ENCODE data around the gene SDCBP2. TPM values are rescaled to one million over a fixed set of nuclear protein-coding genes. Genes with fewer than 3 reads are reported as not detected.
A peak's percentile ranks its signal among the peaks of the same experiment; 100 is the strongest.

The SDCBP2 gene
- total and polyA plus RNA-seq, 12 donors, result 0.43 to 7.6 (median 2.9) TPM

GRCh38 chr20:1294497-1294896 is 34.4 kb downstream of the SDCBP2 start:
- intact Hi-C loops (cut with DNase I), result no loop called here
- no peak for TF ChIP-seq POLR2A (IDR thresholded peaks at IDR 0.05)
- no peak for TF ChIP-seq CTCF (IDR thresholded peaks at IDR 0.05)
- DNase-seq, result no peak

GRCh38 chr20:1293641-1294379 is 35.1 kb downstream of the SDCBP2 start:
- no peak for TF ChIP-seq CTCF (IDR thresholded peaks at IDR 0.05)
- no peak for TF ChIP-seq POLR2A (IDR thresholded peaks at IDR 0.05)
- DNase-seq, result no peak
- intact Hi-C loops (cut with DNase I), result no loop called here
- H3K4me3 ChIP-seq, result no peak overlapping the region
- no peak overlapping the region for H3K27ac ChIP-seq
- H3K4me1 ChIP-seq (replicated peaks in 1 of 2), result peaks cover 0 to 11% of the 10 kb centered on the region in 2 donors
- H3K9me3 ChIP-seq (replicated peaks in 1 of 3), result no peaks in the 10 kb centered on the region
- no peaks in the 10 kb centered on the region for H3K27me3 ChIP-seq
- 83 to 88% (median 85%) methylated on average over 5 to 6 of the region's 6 CpGs for WGBS, 4 donors
- H3K36me3 ChIP-seq (replicated peaks in 1 of 2), result no peaks in the 10 kb centered on the region

More at GRCh38 chr20:1294497-1294896, 34.4 kb downstream of the SDCBP2 start:
- Histone ChIP-seq H3K9me3 (replicated peaks in 1 of 3) (no peaks in the 10 kb centered on the region), H3K27ac (no peak overlapping the region), H3K4me1 (replicated peaks in 1 of 2) (peaks cover 0 to 11% of the 10 kb centered on the region in 2 donors), H3K4me3 (no peak overlapping the region), H3K27me3 (no peaks in the 10 kb centered on the region), H3K36me3 (replicated peaks in 1 of 2) (no peaks in the 10 kb centered on the region)
- WGBS, 4 donors, result 86 to 100% (median 95%) methylated on average over 5 to 8 of the region's 8 CpGs; no CpG with 5 or more reads in 1 of the 4 donors

- no peaks in the 10 kb centered on the region for H3K9me3 ChIP-seq (replicated peaks in 1 of 3)
- H3K27ac ChIP-seq, result no peak overlapping the region
- no peak for DNase-seq
- no peak overlapping the region for H3K4me3 ChIP-seq
- H3K36me3 ChIP-seq (replicated peaks in 1 of 2), result no peaks in the 10 kb centered on the region
- intact Hi-C loops (cut with DNase I), result no loop called here
- peaks cover 0 to 11% of the 10 kb centered on the region in 2 donors for H3K4me1 ChIP-seq (replicated peaks in 1 of 2)
- no peak for TF ChIP-seq POLR2A (IDR thresholded peaks at IDR 0.05)
- TF ChIP-seq CTCF (IDR thresholded peaks at IDR 0.05), result no peak
- no peaks in the 10 kb centered on the region for H3K27me3 ChIP-seq
- 82 to 100% (median 93%) methylated on average over 1 of the region's 1 CpG for WGBS, 4 donors
Observed at GRCh38 chr20:1292620-1293019, 36.3 kb downstream of the SDCBP2 start.

GRCh38 chr20:1291191-1291741 is 37.7 kb downstream of the SDCBP2 start:
- peak overlapping the region in 1 of 5 donors; percentile 9 for H3K27ac ChIP-seq
- no peaks in the 10 kb centered on the region for H3K9me3 ChIP-seq (replicated peaks in 1 of 3)
- no peak overlapping the region for H3K4me3 ChIP-seq
- 63 to 67% (median 64%) methylated on average over 5 of the region's 5 CpGs for whole genome bisulfite sequencing, 4 donors
- no peaks in the 10 kb centered on the region for H3K27me3 ChIP-seq
- peak in 1 of 7 donors; percentile 75 for DNase-seq
- intact Hi-C loops (cut with DNase I), result no loop called here
- no peak for TF ChIP-seq POLR2A (IDR thresholded peaks at IDR 0.05)
- no peak for TF ChIP-seq CTCF (IDR thresholded peaks at IDR 0.05)
- H3K4me1 ChIP-seq (replicated peaks in 1 of 2), result peaks cover 0 to 11% of the 10 kb centered on the region in 2 donors
- no peaks in the 10 kb centered on the region for H3K36me3 ChIP-seq (replicated peaks in 1 of 2)
